ENCODE data around the gene PGRMC2. TPM values are rescaled to one million over a fixed set of nuclear protein-coding genes. Genes with fewer than 3 reads are reported as not detected.

The PGRMC2 gene
- total RNA-seq, 4 donors from 2014 or later, result 8.3 to 26.7 (median 13.0) TPM

- Histone ChIP-seq H3K4me3 (no peak overlapping the region), H3K36me3 (no peaks in the 10 kb centered on the region), H3K27ac (no peak overlapping the region), H3K27me3 (no peaks in the 10 kb centered on the region), H3K9me3 (no peaks in the 10 kb centered on the region), H3K4me1 (peaks cover 9% of the 10 kb centered on the region in 2 donors)
- ATAC-seq, result no peak
- intact Hi-C loops (cut with DNase I; ENCODE audit: low total_unique reads), result loop anchor here (5.0 kb wide), 1 partner anchor 41 kb away; no protein-coding TSS in a partner anchor
- no peak for DNase-seq
- TF ChIP-seq POLR2A (IDR thresholded peaks at IDR 0.05), result no peak
- TF ChIP-seq CTCF (IDR thresholded peaks at IDR 0.05 in 4 of 5, conservative IDR thresholded peaks at IDR 0.05 in 1 of 5), result no peak
- in situ Hi-C loops (cut with MboI; ENCODE audit: low sequenced_read_pairs in 4 of 4), result no loop called here
Observed at GRCh38 chr4:128305942-128306341, 18.3 kb upstream of the PGRMC2 start.

GRCh38 chr4:128303986-128304385 lies 16.4 kb upstream of the PGRMC2 start:
- Histone ChIP-seq H3K4me3 (no peak overlapping the region), H3K27me3 (no peaks in the 10 kb centered on the region), H3K36me3 (no peaks in the 10 kb centered on the region), H3K27ac (no peak overlapping the region), H3K4me1 (no peaks in the 10 kb centered on the region), H3K9me3 (no peaks in the 10 kb centered on the region)
- in situ Hi-C loops (cut with MboI; ENCODE audit: low sequenced_read_pairs in 4 of 4) (no loop called here), intact Hi-C loops (cut with DNase I; ENCODE audit: low total_unique reads) (no loop called here)
- DNase-seq, result no peak
- no peak for ATAC-seq
- TF ChIP-seq POLR2A (IDR thresholded peaks at IDR 0.05) (no peak), CTCF (IDR thresholded peaks at IDR 0.05 in 4 of 5, conservative IDR thresholded peaks at IDR 0.05 in 1 of 5) (no peak)

- ATAC-seq (no peak), DNase-seq (no peak)
- H3K4me3 ChIP-seq, result no peak overlapping the region
- intact Hi-C loops (cut with DNase I; ENCODE audit: low total_unique reads) (no loop called here), in situ Hi-C loops (cut with MboI; ENCODE audit: low sequenced_read_pairs in 4 of 4) (no loop called here)
- H3K9me3 ChIP-seq, result no peaks in the 10 kb centered on the region
- H3K27me3 ChIP-seq, result no peaks in the 10 kb centered on the region
- H3K36me3 ChIP-seq, result no peaks in the 10 kb centered on the region
- H3K4me1 ChIP-seq, result no peaks in the 10 kb centered on the region
- TF ChIP-seq POLR2A (IDR thresholded peaks at IDR 0.05), result no peak
- no peak for TF ChIP-seq CTCF (IDR thresholded peaks at IDR 0.05 in 4 of 5, conservative IDR thresholded peaks at IDR 0.05 in 1 of 5)
- no peak overlapping the region for H3K27ac ChIP-seq
Observed at GRCh38 chr4:128303405-128303785, 15.8 kb upstream of the PGRMC2 start.

- ATAC-seq (no peak), DNase-seq (no peak)
- Histone ChIP-seq H3K27me3 (no peaks in the 10 kb centered on the region), H3K9me3 (no peaks in the 10 kb centered on the region), H3K4me1 (no peaks in the 10 kb centered on the region), H3K36me3 (no peaks in the 10 kb centered on the region), H3K4me3 (no peak overlapping the region), H3K27ac (no peak overlapping the region)
- in situ Hi-C loops (cut with MboI; ENCODE audit: low sequenced_read_pairs in 4 of 4), result no loop called here
- TF ChIP-seq CTCF (IDR thresholded peaks at IDR 0.05 in 4 of 5, conservative IDR thresholded peaks at IDR 0.05 in 1 of 5) (no peak), POLR2A (IDR thresholded peaks at IDR 0.05) (no peak)
- intact Hi-C loops (cut with DNase I; ENCODE audit: low total_unique reads), result no loop called here
Observed at GRCh38 chr4:128301979-128302378, 14.4 kb upstream of the PGRMC2 start.

GRCh38 chr4:128299848-128300247 lies 12.2 kb upstream of the PGRMC2 start:
- no peaks in the 10 kb centered on the region for H3K9me3 ChIP-seq
- intact Hi-C loops (cut with DNase I; ENCODE audit: low total_unique reads), result no loop called here
- H3K27me3 ChIP-seq, result no peaks in the 10 kb centered on the region
- H3K4me3 ChIP-seq, result no peak overlapping the region
- H3K4me1 ChIP-seq, result no peaks in the 10 kb centered on the region
- ATAC-seq (no peak), DNase-seq (no peak)
- in situ Hi-C loops (cut with MboI; ENCODE audit: low sequenced_read_pairs in 4 of 4), result loop anchor here in 1 of 4 donors (25.0 kb wide), 1 partner anchor 512 kb away; the partner anchor contains the start of gene JADE1
- H3K36me3 ChIP-seq, result no peaks in the 10 kb centered on the region
- TF ChIP-seq POLR2A (IDR thresholded peaks at IDR 0.05) (no peak), CTCF (IDR thresholded peaks at IDR 0.05 in 4 of 5, conservative IDR thresholded peaks at IDR 0.05 in 1 of 5) (no peak)
- H3K27ac ChIP-seq, result no peak overlapping the region

All from gastrocnemius medialis (tissue), 4 donors.